Astrocyte of the cerebellum (primary cell): Measurements from ENCODE around the gene UBE2O.
A peak's percentile ranks its signal among the peaks of the same experiment; 100 is the strongest.

Experiments used
- DNase-seq: peaks from one replicate; pipeline ENCODE4 v3.0.0-alpha.2; 2011; ENCODE audit warnings: low read depth
- H3K4me3 ChIP-seq: 2 replicates; pipeline ENCODE4 v1.5.1; 2011; ENCODE audit warnings: mild to moderate bottlenecking, low read depth, low read length, moderate library complexity
- in situ Hi-C: cut with HindIII; loops from 2 replicates; pipeline ENCODE4 v1.10.0; 2017; ENCODE audit warnings: low sequenced_read_pairs
- TF ChIP-seq, protein P1 (sequence below): IDR thresholded peaks from 2 replicates; pipeline ENCODE4 v1.5.1; 2012; ENCODE audit warnings: low read length, low read depth, moderate library complexity, mild to moderate bottlenecking; ENCODE audit errors: missing control alignments

UBE2O gene

DNA sequence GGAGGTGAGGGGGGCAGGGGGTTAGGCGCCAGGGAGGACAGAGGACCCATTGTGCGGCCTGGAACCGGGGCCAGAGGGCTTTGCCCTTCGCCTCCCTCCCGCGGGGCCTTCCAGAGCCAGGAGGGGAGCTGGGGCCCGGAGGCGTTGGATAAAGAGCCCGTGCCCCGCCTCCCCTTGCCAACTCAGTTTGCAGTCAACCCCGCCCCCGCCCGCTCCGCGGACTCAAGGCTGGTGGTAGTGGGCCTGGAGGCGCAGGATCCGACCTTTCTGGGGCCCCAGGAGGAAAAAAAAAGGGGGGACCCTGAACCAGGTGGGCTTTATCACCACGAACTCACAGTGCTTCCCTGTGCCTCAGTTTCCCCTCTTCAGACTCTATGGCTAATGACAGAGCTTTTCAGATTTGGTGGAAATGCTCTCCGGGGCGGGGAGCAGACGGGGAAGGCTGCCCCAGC lies 70.6 kb downstream of the UBE2O start:
- DNase-seq, result no peak
- in situ Hi-C loops, result no loop called here
- peak overlapping the region; percentile 60 for H3K4me3 ChIP-seq
- TF ChIP-seq, protein P1, sequence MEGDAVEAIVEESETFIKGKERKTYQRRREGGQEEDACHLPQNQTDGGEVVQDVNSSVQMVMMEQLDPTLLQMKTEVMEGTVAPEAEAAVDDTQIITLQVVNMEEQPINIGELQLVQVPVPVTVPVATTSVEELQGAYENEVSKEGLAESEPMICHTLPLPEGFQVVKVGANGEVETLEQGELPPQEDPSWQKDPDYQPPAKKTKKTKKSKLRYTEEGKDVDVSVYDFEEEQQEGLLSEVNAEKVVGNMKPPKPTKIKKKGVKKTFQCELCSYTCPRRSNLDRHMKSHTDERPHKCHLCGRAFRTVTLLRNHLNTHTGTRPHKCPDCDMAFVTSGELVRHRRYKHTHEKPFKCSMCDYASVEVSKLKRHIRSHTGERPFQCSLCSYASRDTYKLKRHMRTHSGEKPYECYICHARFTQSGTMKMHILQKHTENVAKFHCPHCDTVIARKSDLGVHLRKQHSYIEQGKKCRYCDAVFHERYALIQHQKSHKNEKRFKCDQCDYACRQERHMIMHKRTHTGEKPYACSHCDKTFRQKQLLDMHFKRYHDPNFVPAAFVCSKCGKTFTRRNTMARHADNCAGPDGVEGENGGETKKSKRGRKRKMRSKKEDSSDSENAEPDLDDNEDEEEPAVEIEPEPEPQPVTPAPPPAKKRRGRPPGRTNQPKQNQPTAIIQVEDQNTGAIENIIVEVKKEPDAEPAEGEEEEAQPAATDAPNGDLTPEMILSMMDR, result no peak

DNA sequence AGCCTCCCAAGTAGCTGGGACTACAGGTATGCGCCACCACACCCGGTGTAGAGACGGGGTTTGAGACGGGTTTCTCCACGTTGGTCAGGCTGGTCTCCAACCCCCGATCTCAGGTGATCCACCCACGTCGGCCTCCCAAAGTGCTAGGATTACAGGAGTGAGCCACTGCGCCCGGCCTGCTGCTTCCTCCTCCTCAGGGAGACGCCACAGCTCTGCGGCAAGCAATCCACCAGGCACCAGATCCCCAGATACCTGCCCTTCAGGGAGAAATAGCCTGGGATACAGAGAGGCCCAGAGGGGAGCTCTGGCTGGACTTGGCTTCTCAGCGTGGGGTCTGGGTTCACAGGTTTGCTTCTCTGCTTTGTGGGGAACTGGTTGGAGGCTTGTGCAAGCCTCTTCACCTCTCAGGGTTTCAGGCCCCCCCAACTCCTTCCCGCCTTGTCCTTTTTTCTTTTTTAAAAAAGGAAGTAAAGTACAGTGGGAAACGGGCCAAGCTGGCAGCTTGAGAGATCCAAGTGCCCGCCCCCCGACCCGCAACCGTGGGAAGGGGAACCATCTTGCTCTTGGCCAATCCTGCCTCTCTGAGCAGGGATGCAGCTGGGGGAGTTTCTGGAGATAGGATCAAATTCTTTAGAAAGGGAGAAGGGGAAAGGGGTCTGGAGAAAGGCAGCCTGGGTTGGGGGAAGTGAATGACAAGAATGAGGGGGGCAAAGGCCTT lies 71.2 kb downstream of the UBE2O start:
- TF ChIP-seq, protein P1, result no peak
- DNase-seq, result no peak
- in situ Hi-C loops, result no loop called here
- peak overlapping the region; percentile 60 for H3K4me3 ChIP-seq

DNA sequence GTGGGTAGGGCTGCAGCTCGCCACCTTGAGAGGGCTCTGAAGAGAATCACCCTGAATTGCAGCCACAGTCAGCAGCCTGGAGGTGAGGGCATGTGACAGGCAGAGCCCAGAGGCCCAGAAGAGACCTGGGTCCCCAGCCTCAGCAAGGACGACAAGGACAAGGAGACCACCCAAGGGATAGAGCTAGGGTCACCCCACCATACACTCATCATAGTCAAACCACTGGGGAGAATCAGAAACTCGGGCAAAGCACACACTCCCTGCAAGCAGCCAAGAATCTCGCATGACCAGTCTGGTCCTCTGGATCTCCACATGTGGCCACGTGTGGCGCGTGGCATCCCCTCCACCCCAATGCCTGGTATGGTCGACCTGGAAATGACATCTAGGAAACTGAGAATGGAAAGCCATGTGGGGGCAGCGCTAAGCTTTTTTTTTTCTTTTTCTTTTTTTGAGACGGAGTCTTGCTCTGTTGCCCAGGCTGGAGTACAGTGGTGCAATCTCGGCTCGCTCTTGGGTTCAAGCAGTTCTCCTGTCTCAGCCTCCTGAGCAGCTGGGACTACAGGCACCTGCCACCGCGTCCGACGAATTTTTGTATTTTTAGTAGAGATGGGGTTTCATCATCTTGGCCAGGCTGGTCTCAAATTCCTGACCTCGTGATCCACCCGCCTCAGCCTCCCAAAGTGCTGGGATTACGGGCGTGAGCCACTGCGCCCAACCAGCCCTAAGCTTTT lies 73.1 kb downstream of the UBE2O start:
- no peak for DNase-seq
- no peak overlapping the region for H3K4me3 ChIP-seq
- TF ChIP-seq, protein P1, result no peak
- in situ Hi-C loops, result no loop called here

DNA sequence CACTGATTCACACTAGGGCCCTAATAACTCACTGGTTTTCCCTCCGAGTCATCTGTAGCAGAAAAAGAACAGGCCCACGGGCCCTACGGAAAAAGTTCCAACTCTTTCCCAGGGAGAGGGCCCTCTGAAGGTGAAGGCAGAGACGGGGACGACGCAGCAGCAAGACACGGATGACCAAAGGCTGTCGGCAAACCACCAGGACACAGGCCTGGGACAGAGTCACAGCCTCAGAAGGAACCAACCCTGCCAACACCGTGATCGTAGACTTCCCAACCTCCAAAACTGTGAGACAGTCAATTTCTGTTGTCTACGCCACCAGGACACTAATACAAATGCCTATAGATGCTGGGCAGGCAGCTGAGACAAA lies 73.7 kb downstream of the UBE2O start:
- DNase-seq, result no peak
- in situ Hi-C loops, result no loop called here
- TF ChIP-seq, protein P1, result no peak
- H3K4me3 ChIP-seq, result no peak overlapping the region

DNA sequence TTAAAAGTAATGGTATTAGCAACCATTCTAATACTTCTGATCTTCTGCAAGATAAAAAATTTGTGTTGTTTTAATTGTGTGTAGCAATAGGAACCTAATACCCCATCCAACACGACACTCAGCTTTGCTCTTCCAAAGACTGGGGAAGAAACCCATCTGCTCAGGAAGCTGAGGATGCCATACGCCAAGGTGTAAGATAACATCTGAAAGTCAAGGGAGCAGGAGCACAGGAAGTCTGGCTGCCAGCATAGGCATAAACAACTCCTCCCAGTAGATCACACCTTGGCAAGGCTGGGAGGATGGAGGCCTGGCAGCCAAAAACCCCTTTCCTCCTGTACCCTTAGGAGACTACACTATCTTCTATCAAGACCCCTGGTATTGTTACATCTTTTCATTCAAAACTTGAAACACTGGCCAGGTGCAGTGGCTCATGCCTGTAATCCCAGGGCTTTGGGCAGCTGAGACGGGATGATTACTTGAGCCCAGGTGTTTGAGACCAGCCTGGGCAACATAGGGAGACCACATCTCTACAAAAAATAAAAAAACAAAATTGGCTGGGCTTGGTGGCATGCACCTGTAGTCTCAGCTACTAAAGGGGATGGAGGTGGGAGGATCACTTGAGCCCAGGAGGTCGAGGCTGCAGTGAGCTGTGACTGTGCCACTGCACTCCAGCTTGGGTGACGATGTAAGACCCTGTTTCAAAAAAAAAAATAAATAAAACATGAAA lies 74.2 kb downstream of the UBE2O start:
- in situ Hi-C loops, result no loop called here
- DNase-seq, result no peak
- H3K4me3 ChIP-seq, result no peak overlapping the region
- TF ChIP-seq, protein P1, result no peak

DNA sequence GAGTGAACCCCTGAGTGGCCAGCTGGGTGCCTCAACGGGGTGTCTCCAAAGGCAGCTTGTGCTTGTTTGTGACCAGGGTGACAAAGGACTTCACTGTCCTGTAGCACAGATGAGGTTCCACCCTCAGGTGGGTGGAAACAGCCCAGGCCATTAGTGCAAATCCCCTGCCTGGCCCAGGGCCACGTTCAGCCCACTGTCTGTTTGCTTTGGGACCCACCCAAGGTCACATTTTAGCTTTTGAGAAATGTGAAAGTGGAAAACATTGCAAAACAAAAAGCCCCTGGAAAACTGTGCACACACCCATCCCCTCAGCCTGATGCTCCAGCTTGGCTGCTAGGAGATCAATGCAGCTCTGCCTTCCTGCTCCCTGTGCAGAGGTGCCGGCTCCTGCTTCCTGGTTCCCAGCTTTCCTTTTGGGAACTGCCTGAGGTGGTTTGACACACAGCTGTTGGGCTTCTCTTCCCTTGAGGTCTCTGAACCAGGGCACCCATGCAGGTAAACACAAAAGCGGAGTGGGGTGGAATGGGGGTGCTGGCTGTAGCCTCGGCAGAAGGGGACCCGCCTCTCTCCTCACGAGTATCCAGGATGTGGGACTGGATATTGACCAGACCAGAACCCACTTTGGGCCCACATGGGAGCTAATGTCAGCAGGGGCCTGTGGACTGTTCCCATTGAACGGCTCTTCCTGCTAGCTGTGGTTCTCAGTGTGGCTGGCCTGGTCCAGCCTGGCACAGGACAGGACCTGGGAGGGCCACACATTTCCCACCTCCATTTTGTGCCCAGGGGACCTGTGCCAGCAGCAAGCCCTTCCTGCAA lies 76.4 kb downstream of the UBE2O start:
- DNase-seq, result no peak
- TF ChIP-seq, protein P1, result no peak
- H3K4me3 ChIP-seq, result no peak overlapping the region
- in situ Hi-C loops, result no loop called here
